H9 (cell line): Measurements from ENCODE around the gene TRO. TPM values are rescaled to one million over a fixed set of nuclear protein-coding genes. Genes with fewer than 3 reads are reported as not detected.

ENCODE experiments used
- DNase-seq: peaks from one replicate; pipeline ENCODE4 v3.0.0-alpha.2; 2017
- H2AFZ ChIP-seq: one replicate; pipeline ENCODE4 v1.6.1; 2013; ENCODE audit warnings: mild to moderate bottlenecking, low read length, control low read depth, moderate library complexity
- H2AK5ac ChIP-seq: 2 replicates; pipeline ENCODE4 v1.6.1; 2013; ENCODE audit warnings: low read length, control low read depth, mixed read lengths; ENCODE audit not compliant: insufficient read length
- H2BK120ac ChIP-seq: one replicate; pipeline ENCODE4 v1.6.1; 2013; ENCODE audit warnings: low read depth, mild to moderate bottlenecking, low read length, control low read depth, inconsistent platforms; ENCODE audit not compliant: poor library complexity, severe bottlenecking
- H2BK12ac ChIP-seq: 2 replicates; pipeline ENCODE4 v1.6.1; 2013; ENCODE audit warnings: low read length, control low read depth, mixed read lengths, low read depth; ENCODE audit not compliant: insufficient read length
- H2BK15ac ChIP-seq: 2 replicates; pipeline ENCODE4 v1.6.1; 2013; ENCODE audit warnings: low read depth, low read length, control low read depth
- H2BK20ac ChIP-seq: one replicate; pipeline ENCODE4 v1.6.1; 2013; ENCODE audit warnings: low read depth, mild to moderate bottlenecking, low read length, control low read depth, inconsistent platforms; ENCODE audit not compliant: poor library complexity, severe bottlenecking
- H2BK5ac ChIP-seq: 2 replicates; pipeline ENCODE4 v1.6.1; 2013; ENCODE audit warnings: low read length, control low read depth, mixed read lengths; ENCODE audit not compliant: insufficient read length
- H3K14ac ChIP-seq: 2 replicates; pipeline ENCODE4 v1.6.1; 2013; ENCODE audit warnings: low read length, control low read depth; ENCODE audit not compliant: insufficient read depth
- H3K18ac ChIP-seq: 2 replicates; pipeline ENCODE4 v1.6.1; 2013; ENCODE audit warnings: low read depth, mild to moderate bottlenecking, mixed read lengths, low read length, control low read depth; ENCODE audit not compliant: insufficient read length
- H3K23ac ChIP-seq: 2 replicates; pipeline ENCODE4 v1.6.1; 2013; ENCODE audit warnings: low read length, control low read depth, mixed read lengths, low read depth; ENCODE audit not compliant: insufficient read length
- H3K23me2 ChIP-seq: 2 replicates; pipeline ENCODE4 v1.6.1; 2013; ENCODE audit warnings: low read depth, mild to moderate bottlenecking, mixed read lengths, low read length, control low read depth; ENCODE audit not compliant: insufficient read length, poor library complexity, severe bottlenecking
- H3K27ac ChIP-seq: 2 replicates; pipeline ENCODE4 v1.5.1; 2013; ENCODE audit warnings: low read length, control low read depth, mixed read lengths, low read depth; ENCODE audit not compliant: insufficient read length
- H3K27me3 ChIP-seq: 2 replicates; pipeline ENCODE4 v1.6.1; 2013; ENCODE audit warnings: low read length, control low read depth, inconsistent platforms; ENCODE audit not compliant: insufficient read depth
- H3K4ac ChIP-seq: 2 replicates; pipeline ENCODE4 v1.6.1; 2013; ENCODE audit warnings: low read depth, mild to moderate bottlenecking, control low read depth, inconsistent platforms, low read length, moderate library complexity
- H3K4me1 ChIP-seq: 2 replicates; pipeline ENCODE4 v1.6.1; 2013; ENCODE audit warnings: low read length, control low read depth, inconsistent platforms; ENCODE audit not compliant: insufficient read depth
- H3K4me2 ChIP-seq: 2 replicates; pipeline ENCODE4 v1.6.1; 2013; ENCODE audit warnings: low read length, control low read depth, mixed read lengths; ENCODE audit not compliant: insufficient read length, insufficient read depth
- H3K56ac ChIP-seq: 2 replicates; pipeline ENCODE4 v1.6.1; 2013; ENCODE audit warnings: low read depth, mild to moderate bottlenecking, mixed read lengths, low read length, control low read depth; ENCODE audit not compliant: insufficient read length
- H3K79me1 ChIP-seq: 2 replicates; pipeline ENCODE4 v1.6.1; 2013; ENCODE audit warnings: low read depth, mild to moderate bottlenecking, moderate library complexity, low read length, control low read depth, inconsistent platforms; ENCODE audit not compliant: insufficient read depth, poor library complexity, severe bottlenecking
- H3K79me2 ChIP-seq: 2 replicates; pipeline ENCODE4 v1.6.1; 2013; ENCODE audit warnings: low read length, control low read depth, inconsistent platforms; ENCODE audit not compliant: insufficient read depth
- H3K9ac ChIP-seq: 2 replicates; pipeline ENCODE4 v1.6.1; 2013; ENCODE audit warnings: low read length, control low read depth, mixed read lengths; ENCODE audit not compliant: insufficient read length; ENCODE audit errors: extremely low read depth
- H3K9me3 ChIP-seq: one replicate; pipeline ENCODE4 v1.6.1; 2013; ENCODE audit warnings: low read depth, low read length, inconsistent platforms; ENCODE audit not compliant: control insufficient read depth
- H3T11ph ChIP-seq: one replicate; pipeline ENCODE4 v1.6.1; 2013; ENCODE audit warnings: mild to moderate bottlenecking, low read length, control low read depth, inconsistent platforms
- H4K20me1 ChIP-seq: one replicate; pipeline ENCODE4 v1.6.1; 2013; ENCODE audit not compliant: control insufficient read depth, insufficient read length, insufficient read depth
- H4K5ac ChIP-seq: 2 replicates; pipeline ENCODE4 v1.6.1; 2013; ENCODE audit warnings: low read depth, mild to moderate bottlenecking, mixed read lengths, low read length, control low read depth; ENCODE audit not compliant: insufficient read length
- H4K8ac ChIP-seq: replicated peaks from 2 replicates; pipeline ENCODE4 v1.6.1; 2013; ENCODE audit warnings: low read length, control low read depth, mixed read lengths, low read depth; ENCODE audit not compliant: insufficient read length
- H4K91ac ChIP-seq: 2 replicates; pipeline ENCODE4 v1.6.1; 2013; ENCODE audit warnings: low read depth, mild to moderate bottlenecking, moderate library complexity, mixed read lengths, low read length, control low read depth; ENCODE audit not compliant: insufficient read length
- H3K27ac Mint-ChIP-seq, 3 experiments: 2 replicates in 2 of 3; 3 replicates in 1 of 3; pipeline ENCODE4 v1.8.0; 2020 to 2021; ENCODE audit warnings: mixed read lengths in 3 of 3, mild to moderate bottlenecking in 1 of 3, moderate library complexity in 1 of 3
- H3K27me3 Mint-ChIP-seq: 2 replicates; pipeline ENCODE4 v1.8.0; 2021; ENCODE audit warnings: low read depth, mild to moderate bottlenecking, moderate library complexity, mixed read lengths
- H3K36me3 Mint-ChIP-seq, 3 experiments: 2 replicates in 2 of 3; 3 replicates in 1 of 3; pipeline ENCODE4 v1.8.0; 2020 to 2021; ENCODE audit warnings: low read depth in 3 of 3, mixed read lengths in 3 of 3; ENCODE audit not compliant: insufficient read depth in 1 of 3
- H3K4me1 Mint-ChIP-seq, 2 experiments: 2 replicates each; pipeline ENCODE4 v1.8.0; 2020; ENCODE audit warnings: mixed read lengths in 2 of 2
- H3K4me3 Mint-ChIP-seq, 2 experiments: 2 replicates in 1 of 2; 3 replicates in 1 of 2; pipeline ENCODE4 v1.8.0; 2020 to 2021; ENCODE audit warnings: mild to moderate bottlenecking in 2 of 2, mixed read lengths in 2 of 2, moderate library complexity in 1 of 2
- H3K9me3 Mint-ChIP-seq, 2 experiments: 2 replicates in 1 of 2; 3 replicates in 1 of 2; pipeline ENCODE4 v1.8.0; 2020; ENCODE audit warnings: mild to moderate bottlenecking in 2 of 2, mixed read lengths in 2 of 2, moderate library complexity in 1 of 2
- CTCF ChIP-seq: fragments of 200-600 bp; sonication (generic); conservative IDR thresholded peaks from 3 replicates; pipeline ENCODE4 v1.8.0; 2021; ENCODE audit warnings: antibody characterized with exemption, mild to moderate bottlenecking
- total RNA-seq: library from RNA; stranded (reverse); gene quantifications from 2 replicates; pipeline ENCODE4 v1.2.1, GENCODE V29; 2021

The TRO gene
- total RNA-seq, 1 experiment from 2014 or later, result 51.0 TPM

- Histone ChIP-seq H2BK12ac (no peak overlapping the region), H4K5ac (no peak overlapping the region), H3K4me2 (no peak overlapping the region), H2BK5ac (no peak overlapping the region), H2AFZ (no peak overlapping the region), H4K20me1 (no peaks in the 10 kb centered on the region), H3K4me1 (no peaks in the 10 kb centered on the region), H3K18ac (no peak overlapping the region), H3K56ac (no peak overlapping the region), H3K9ac (no peak overlapping the region), H3K4ac (no peak overlapping the region), H3K79me1 (no peaks in the 10 kb centered on the region), H3K27ac (no peak overlapping the region), H3K9me3 (peaks cover 5% of the 10 kb centered on the region), H4K8ac (no peak overlapping the region), H3T11ph (no peak overlapping the region), H3K23ac (no peak overlapping the region), H4K91ac (no peak overlapping the region), H3K79me2 (no peaks in the 10 kb centered on the region), H2BK15ac (no peak overlapping the region), H3K14ac (no peak overlapping the region), H3K23me2 (no peaks in the 10 kb centered on the region), H2BK120ac (no peak overlapping the region), H3K27me3 (no peaks in the 10 kb centered on the region), H2AK5ac (no peak overlapping the region), H2BK20ac (no peak overlapping the region)
- no peak for DNase-seq
- H3K9me3 Mint-ChIP-seq, result peaks cover 55 to 56% of the 10 kb centered on the region in 2 experiments
- peaks cover 3 to 8% (median 4%) of the 10 kb centered on the region in 3 experiments; a peak in 5 of 7 replicates for H3K36me3 Mint-ChIP-seq
- no peak for TF ChIP-seq CTCF
- H3K27ac Mint-ChIP-seq, result no peak overlapping the region
- H3K4me1 Mint-ChIP-seq, result no peaks in the 10 kb centered on the region
- H3K27me3 Mint-ChIP-seq, result no peaks in the 10 kb centered on the region
- H3K4me3 Mint-ChIP-seq, result no peak overlapping the region
Observed at GRCh38 chrX:54909941-54910340, 10.7 kb upstream of the TRO start.
